Stimulated activated CD4-positive, alpha-beta T cell treated with anti-CD3 and anti-CD28 coated beads, Interleukin-15, amount 100 ng/mL, for 24 hours (primary cell): ENCODE data around the gene POLD2.

Experiments
- DNase-seq: peaks from one replicate; pipeline ENCODE4 v3.0.0-alpha.2; 2020

The POLD2 gene

DNA sequence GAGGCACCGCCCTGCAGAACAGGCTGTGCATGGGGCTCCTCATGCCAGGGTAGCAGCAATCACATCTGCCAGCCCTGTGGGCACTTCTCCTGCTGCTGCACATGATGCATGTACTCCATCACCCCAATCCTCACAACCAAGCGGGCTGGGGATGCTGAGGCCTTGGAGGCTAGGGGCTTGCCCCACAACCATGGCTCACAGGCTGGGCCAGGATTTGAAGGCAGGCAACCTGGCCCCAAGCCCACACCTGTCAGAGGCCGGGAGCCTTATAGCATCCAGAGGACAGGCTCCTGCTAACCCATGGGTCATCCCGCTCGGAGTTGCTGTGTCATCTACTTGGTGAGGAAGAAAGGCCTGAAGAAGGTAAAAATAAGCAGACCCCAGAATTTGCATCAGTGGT is 43.2 kb downstream of the POLD2 start:
- DNase-seq = no peak

DNA sequence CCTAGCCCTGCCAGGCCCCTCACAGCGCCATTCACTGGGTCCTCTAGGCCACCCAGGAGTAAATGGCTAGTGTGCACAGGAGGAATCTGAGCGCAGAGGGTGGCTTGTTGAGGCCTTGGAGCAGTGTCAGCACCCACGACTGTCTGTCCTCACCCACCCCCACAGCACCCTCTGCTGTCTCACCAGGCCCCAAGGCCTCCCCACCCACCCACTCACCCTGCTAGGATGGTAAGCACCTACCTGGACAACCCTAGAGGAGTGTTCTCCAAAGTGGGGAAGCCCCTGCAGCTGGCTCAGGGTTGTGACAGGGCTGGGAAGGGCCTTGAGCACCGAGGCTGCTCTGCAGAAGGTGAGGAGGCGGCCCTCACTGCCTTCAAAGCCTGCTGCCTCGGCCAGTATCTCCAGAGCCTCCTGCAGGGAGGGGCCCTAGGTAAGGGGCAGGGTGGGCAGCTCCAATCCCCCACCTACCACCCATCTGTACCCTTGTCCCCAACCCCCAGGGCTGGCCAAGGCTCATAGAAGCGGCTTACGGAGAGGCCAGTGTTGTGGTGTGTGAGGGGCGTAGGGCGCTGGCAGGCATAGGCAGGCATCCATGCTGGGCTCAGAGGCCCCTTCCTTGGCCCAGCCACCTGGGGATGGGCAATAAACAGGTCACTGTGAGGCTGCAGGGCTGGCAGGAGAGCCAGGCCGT is 43.9 kb downstream of the POLD2 start:
- DNase-seq = no peak

DNA sequence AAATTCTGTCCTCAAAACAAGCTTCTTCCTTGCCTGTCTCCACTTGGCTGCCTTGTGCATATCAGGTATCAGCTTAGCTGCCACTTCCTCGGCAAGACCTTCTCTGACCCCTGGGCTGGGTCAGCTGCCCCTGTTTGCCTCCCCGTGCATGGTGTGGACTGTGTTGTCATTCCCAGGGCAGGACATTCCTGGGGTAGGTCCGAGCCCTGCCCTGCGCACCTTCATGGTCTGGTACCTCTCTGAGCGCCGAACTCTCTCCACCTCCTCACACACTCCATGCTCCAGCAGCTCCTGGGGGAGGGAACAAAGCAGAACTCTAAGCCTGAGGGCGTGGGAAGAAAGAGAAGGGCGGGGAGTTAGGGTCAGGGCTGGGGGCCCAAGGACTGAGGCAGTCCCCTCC is 44.8 kb downstream of the POLD2 start:
- DNase-seq = no peak

DNA sequence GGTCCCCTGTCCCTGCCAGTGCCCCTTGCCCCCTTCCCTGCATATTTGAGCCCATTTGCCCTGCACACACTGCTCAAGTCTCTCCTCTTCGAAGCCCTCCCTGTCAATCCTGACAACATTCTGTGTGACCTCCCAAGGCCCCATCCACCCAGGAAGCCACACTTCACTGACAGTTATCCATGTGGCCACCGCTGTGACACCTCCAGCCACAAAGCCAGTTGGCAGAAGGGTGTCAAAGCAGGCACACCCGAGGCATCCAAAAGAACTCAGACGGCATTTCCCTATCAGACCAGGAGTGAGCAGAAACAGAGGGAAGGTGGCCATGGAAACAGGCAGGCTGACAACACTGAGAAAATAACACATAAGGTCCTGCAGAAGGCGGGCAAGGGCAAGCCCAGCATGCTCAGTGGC is 45.7 kb downstream of the POLD2 start:
- DNase-seq = no peak

DNA sequence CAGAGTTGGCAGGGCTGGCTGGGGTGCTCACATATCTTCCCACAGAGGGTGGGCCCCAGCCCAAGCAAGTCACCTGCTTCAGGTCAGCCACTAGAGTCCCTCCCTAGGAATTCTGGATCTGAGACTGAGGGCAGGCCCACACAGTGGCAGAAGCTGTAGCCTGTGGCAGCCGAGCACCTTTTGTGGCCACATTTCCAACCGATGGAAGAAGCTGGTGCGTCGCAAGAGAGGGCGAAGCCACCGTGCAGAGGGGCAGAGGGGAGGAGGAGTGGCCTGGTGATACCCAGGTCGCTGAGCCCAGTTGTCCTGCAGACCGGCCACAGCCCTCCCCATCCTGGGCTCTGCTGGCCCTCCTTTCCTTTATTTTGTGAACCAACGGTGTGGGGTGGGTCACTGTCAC is 46.3 kb downstream of the POLD2 start:
- DNase-seq = no peak

DNA sequence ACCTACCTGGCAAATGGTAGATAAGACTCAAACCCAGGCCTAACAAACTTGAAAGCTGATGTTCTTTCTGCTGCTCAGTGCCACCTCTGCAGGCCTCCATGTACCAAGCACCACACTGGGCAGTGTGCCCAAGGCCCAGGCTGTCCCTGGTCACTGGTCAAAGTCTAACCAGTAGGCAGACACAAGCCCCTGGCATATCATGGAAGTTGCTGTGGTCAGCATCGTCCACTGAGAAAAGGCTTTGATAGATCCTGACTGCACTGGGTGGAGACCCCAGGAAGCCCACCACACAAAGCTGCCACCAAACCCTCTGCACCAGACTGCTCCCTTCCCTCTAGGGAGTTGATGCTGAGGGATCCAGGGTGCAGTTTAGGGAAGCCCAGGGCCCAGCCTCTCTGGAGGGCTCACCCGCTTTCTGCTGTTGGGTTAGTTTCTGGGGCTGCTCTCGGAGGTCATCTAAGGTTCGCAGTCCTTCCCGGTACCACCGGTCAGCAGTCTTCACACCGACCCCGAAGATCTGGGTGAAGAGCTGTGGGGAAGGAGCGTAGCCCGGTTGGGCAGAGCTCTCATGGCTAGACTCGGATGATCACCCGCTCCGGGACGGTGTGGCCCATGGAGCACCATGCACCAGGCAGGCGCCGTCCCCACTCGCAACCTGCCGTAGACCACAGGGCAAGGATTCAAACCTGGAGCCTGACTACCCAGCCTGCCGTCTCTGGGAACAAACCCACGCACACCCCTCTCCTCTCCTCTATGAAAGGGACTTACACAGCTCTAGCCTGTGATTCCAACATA is 47.0 kb downstream of the POLD2 start:
- no peak for DNase-seq

DNA sequence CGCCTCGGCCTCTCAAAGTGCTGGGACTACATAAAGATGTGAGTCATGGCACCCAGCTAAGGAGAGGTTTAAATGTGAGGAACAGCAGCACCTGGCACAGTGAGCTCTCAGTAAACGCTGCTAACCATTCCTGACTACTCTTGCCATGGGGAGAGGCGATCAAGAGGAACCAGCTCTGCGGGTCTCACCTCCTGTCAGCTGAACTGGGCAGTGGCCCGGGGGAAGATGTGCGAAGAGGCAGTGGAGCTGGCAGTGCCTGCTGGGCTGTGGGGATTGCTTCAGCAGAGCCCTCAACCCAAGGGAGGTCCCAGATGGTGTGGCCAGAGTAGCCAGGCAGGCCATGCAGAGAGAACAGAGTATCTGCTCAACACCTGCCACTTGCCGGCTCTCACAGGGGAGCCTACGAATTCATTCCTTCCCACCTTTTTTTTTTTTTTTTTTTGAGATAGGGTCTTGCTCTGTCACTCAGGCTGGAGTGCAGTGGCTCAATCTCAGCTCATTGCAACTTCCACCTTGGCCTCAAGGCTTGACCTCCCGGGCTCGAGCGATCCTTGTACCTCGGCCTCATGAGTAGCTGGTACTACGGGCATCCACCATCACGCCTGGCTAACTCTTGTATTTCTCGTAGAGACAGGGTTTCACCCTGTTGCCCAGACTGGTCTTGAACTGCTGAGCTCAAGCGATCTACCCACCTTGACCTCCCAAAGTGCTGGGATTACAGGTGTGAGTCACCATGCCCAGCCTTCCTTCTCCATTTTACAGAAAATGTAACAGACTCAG is 47.9 kb downstream of the POLD2 start:
- no peak for DNase-seq

DNA sequence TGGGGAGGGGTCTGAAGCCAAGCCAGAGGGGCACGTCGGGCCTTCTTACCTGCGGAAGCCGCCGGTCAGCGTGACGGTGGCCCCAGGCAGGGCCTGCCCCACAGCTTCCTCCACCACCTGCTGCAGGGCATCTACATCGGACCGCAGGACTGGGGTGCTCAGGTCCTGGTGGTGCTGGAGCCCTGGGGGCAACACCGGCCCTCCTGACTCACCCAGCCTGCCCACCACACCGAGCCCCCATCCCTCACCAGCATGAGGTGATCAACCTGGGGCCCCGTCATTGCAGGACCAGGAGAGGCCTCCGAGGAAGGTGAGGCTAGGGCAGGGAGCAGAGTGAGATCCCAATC is 49.0 kb downstream of the POLD2 start:
- no peak for DNase-seq

DNA sequence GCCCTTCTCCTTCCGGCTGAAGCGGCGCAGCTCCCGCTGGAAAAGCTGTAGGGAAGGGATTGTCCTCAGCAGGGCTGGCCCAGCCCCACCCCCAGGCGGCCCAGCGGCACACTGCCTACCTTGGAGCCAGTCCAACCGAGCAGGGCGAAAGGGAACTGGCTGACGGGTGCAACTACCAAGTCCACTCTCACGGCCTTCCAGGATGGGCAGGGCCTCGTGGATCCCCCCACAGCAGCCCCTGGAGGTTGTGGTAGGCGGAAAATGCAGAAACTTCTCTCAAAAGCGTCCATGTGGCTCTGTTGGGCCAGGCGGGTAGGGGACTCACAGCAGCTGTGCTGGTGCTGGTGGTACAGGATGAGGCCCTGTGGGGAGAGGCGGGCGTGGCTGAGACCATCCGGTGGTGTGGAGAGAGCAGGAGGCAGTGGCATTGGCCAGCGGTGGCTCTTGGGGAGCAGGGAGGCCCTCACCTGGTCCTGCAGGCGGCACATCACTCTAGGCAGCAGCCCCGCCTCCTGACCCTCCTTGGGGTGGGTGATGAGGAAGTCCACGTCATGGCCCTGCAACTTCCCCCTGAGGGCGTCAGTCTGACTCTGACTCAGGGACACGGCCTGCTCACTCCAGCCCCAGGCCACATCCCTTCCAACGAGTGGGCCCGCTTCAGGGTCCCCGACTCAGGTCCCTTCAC is 49.5 kb downstream of the POLD2 start:
- DNase-seq = peak; percentile 54

DNA sequence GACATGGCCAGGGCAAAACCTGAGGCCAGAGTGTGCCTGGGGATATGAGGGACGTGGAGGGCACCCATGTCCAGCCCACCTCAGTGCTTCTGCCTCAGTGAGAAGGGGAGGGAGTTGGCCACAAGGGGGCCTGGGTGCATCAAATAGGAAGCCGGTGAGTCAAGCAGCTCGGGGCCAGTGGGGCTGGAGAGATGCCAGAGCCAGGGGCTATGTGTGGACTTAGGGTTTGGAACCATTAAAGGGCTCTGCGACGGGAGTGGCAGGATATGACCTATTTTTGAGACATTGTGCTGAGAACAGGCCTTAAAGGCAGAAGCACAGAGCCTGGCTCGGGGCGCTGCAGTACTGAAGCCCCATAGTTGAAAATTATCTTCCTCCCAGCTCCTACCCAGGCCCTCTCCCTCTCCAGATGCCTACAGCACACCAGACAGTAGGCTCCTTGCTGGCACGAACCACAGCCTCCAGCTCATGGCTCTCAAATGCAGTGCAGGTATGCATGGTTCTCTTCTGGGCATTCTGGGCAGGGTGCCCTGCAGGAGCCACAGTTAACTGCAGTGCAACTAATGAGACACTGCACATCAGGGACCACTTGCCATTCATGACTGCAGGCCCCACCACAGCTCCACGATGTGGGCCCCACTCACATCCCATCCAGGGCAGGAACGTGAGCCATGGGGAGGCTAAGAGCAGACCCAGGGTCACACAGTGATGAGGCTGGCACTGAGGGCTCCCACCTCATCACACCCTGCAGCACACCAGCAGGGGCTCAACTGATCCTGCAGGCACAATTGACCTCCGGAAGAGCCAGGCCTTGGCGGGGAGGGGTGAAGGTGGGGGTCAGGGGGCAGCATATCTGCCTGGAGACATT is 50.8 kb downstream of the POLD2 start:
- DNase-seq = peak; percentile 55

DNA sequence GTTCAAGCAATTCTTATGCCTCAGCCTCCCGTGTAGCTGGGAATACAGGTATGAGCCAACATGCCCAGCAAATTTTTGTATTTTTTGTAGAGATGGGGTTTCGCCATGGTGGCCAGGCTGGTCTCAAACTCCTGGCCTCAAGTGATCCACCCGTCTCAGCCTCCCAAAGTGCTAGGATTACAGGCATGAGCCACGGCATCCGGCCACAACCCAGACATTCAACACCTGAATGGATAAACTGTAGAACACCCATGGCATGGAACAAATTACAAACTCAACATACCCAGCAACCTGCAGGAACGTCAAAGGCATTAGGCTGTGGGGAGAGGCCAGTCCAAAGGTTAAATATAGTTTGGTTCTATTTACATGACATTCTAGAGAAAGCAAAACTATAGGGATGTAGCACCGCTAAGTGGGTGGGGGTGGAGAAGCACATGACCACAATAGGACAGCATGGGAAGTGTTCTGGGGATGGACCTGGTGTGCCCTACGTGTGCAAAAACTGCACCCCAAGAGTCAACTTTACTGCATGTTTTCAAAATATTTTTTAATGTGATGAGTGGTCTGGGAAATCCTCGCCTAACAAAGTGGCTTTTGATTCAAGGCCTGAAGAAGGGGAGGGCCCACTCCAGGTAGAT is 51.5 kb downstream of the POLD2 start:
- no peak for DNase-seq

DNA sequence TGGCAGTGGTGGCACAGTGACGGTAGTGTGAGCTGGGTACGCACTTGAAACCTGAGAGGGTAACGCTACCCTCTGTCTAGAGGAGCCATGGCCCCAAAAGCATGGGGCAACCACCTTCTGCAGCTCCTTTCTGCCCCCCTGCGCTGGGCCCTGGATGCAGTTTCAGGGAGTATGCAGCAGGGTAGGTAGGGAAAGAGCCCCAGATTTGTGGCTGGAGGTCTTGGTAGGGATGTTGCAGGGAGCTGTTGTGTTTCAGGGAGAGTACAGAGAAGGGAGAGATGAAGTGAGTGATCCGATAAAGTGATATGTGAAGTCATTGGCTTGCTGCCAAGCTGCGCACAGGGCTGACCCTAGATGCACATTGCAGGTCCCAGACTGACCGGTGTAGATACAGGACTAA is 55.3 kb downstream of the POLD2 start:
- DNase-seq = no peak

DNA sequence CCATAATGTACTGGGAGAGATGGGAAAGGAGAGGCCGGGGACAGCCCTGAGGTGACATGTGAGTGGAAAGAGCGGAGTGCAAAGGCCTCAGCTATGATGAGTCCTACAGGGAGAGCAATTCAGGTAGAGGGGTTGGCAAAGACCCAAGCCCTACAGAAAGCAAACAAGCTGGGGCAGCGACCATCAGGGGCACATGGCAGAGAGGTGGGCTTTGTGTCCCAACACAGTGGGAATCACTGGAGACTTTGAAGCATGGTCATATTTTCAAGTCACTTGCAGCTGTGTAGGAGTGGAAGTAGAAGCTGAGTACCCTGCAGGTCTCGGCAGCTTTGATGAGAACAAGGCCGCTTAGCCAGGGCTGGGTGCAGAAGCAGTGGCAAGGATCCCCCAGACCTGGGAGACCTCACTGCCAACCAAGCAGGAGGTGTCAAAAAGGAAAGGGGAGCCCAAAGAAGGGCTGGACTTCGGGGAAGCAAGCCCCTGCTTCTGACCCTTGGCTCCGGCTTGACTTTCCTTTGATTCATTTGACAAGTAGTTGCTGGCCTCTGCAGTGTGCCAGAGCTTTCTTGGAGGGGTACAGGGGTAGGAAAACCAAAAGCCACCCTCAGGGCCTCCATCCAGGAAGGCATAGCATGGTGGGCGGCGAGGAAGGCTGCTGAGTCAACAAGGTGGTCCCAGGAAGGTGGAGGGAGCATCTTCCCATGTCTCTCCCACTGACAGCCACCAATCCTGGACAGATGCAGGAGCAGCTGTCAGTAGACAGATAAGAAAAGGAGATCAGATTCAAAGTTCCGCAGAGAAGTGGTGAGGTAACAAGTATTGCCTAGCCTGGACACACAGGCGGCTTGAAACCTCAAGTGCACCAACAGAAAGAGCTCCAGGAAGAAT is 56.0 kb downstream of the POLD2 start:
- DNase-seq = no peak

DNA sequence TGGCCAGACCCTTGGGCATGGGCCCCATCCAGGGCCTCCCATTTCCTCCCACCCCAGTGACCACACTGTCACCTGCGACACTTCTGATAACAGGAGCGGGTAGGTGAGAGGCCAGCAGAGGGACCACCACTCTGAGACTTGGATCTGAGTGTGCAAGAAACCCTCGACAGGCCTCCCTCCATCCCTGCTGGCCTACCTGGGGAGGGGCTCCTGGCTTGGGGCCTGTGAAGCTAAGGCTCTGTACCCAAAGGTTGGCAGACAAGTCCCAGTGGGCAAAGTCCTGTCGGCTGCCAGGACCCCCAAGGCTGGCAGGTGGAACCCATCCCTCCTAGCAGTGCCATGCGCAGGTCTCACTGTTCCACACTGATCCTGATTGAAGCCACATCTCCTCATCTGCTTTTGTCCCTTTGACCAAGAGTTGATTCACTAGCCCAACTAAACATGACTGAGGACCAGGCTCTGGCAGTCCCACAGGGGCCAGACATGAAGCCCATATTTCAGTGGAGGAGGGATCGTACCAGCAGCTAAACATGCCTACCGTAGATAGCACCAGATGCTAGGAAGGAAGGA is 56.8 kb downstream of the POLD2 start:
- DNase-seq = peak; percentile 45

DNA sequence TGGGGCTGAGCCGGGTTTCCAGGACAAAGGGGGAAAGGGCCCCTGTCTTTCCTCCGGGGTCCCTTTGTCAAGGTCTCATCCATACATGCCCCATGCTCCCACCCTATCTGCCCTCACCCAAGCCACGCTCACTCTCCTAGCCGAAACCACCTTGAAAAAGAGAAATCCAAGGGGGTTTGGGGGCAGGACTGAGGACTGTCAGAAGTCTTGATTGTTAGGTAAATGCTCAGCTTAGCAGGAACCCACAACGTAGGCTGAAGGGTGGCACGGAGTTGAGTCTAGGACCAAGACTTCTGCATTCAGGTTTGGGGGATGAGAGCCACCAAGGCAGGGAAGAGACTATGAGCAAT is 57.3 kb downstream of the POLD2 start:
- no peak for DNase-seq

DNA sequence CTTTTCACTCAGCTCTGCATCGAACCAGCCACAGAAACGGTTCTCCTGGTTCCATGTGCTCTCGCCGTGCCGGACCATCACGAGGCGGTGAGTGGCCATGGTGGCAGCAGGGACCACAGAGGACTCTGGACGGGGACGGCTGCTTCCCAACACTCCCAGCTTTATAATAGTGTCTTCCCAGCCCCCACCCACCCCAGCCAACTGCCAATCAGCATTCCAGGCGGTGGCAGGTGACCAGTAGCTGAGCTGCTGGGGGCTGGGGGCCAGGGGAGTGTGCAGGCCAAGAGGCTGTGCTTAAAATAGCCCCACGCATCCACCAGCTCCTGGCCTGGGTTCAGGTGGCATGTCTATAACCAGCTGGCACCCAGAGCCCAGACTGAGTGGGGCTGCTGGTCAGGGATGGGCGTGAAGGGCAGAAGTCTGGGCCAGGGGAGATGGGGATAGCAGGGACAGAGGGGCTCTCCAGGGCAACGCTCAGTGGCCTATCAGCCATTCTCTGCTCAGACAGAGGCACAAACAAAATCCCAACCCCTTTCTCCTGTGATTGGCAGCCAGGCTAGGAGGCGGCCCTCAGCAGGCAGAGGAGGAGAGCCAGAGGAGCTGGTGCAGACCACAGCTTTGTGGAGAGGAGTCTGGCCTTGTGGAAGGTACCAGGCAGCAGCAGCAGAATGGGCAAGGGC is 57.8 kb downstream of the POLD2 start, which contains the start of gene PGAM2:
TSS of gene PGAM2 (minus strand) at position 137 of the 680 bp plus-strand sequence. CDS start at position 99, 38 bp downstream.
- DNase-seq = peak; percentile 44

DNA sequence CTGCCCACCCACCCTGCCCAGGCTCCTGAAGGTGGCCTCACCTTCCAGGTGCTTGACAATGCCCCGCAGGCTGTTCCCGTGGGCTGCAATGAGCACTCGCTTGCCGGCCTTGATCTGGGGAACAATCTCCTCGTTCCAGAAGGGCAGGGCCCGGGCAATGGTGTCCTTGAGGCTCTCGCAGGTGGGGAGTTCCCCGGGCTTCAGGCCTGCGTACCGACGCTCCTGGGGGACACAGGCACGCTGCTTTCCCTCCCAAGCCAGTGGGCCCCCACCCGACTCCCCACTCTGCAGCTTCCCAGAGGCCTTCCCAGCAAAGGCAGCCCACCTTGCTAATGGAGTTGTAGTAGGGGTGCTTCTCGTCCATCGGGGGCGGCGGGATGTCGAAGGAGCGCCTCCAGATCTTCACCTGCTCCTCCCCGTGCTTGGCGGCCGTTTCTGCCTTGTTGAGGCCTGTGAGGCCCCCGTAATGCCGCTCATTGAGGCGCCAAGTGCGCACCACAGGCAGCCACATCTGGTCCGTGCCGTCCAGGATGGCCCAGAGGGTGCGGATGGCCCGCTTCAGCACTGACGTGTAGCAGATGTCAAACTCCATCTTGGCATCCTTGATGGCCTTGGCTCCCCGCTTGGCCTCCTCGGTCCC is 58.4 kb downstream of the POLD2 start:
- peak; percentile 34 for DNase-seq
